ENCODE results near the gene CDH12. TPM values are rescaled to one million over a fixed set of nuclear protein-coding genes. Genes with fewer than 3 reads are reported as not detected.
"Not testable (repeated sequence)": the region's sequence is repeated elsewhere in the genome, so short reads cannot be mapped to it uniquely, and the experiment has no call there.

The CDH12 gene
- total and polyA plus RNA-seq, 4 donors, result 0.02 to 0.33 (median 0.17) TPM; not detected in 1

DNA sequence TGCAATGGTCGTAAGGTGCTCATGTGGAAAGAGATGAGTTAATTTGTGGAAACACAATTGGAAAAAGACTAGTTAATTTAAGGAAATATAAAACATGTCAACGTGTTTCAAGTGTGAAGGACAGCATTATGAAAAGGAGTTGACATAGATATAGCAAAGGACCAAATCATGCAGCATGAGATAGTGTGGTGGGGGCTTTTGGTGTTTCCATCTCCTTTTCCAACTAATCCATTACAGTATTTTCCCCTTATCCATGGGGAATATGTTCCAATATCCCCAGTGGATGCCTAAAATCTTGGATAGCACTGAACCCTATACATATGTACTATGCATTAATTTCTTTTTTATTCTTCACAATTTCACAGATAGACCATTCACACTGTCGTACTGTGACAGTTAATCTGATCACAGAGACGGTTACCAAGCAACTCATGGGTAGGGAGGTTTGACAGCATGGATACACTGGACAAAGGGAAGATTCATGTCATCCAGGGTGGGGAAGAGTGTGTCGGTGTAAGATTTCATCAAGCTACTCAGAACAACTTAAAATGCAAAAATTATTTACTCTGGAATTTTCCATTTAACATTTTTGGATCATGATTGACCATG is 238.6 kb downstream of the CDH12 start (continued):
- TF ChIP-seq, protein P1, sequence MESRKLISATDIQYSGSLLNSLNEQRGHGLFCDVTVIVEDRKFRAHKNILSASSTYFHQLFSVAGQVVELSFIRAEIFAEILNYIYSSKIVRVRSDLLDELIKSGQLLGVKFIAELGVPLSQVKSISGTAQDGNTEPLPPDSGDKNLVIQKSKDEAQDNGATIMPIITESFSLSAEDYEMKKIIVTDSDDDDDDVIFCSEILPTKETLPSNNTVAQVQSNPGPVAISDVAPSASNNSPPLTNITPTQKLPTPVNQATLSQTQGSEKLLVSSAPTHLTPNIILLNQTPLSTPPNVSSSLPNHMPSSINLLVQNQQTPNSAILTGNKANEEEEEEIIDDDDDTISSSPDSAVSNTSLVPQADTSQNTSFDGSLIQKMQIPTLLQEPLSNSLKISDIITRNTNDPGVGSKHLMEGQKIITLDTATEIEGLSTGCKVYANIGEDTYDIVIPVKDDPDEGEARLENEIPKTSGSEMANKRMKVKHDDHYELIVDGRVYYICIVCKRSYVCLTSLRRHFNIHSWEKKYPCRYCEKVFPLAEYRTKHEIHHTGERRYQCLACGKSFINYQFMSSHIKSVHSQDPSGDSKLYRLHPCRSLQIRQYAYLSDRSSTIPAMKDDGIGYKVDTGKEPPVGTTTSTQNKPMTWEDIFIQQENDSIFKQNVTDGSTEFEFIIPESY (IDR thresholded peaks at IDR 0.05), result no peak
- TF ChIP-seq SP1 (IDR thresholded peaks at IDR 0.05) (no peak), NR2F2 (IDR thresholded peaks at IDR 0.05) (no peak), JUND (IDR thresholded peaks at IDR 0.05) (no peak), EGR1 (IDR thresholded peaks at IDR 0.05; ENCODE audit: low read depth in 2 of 2) (no peak)

DNA sequence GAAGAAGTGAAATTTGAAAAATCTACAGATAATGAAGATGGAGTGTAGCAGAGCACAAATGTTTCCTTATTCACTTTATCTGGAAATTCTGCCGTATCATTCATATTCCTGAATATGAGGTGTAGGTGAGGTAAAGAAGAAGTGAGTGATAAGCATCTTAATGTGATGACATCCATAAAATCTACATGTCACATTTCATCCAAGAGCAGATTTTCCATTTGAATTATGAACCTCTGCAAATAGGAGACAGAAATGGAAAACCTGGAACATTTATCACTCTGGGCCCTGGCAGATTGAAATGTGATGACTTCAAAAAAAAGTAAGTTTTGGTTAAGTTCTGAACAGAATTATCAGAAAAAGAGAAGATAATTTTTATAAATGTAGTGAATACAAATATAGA is 240.2 kb downstream of the CDH12 start:
- Histone ChIP-seq H3K36me3 (ENCODE audit: control insufficient read depth in 4 of 4, insufficient read depth in 3 of 4, low read depth in 1 of 4, low read length in 3 of 4) (no peaks in the 10 kb centered on the region), H3K27ac (ENCODE audit: low read depth in 1 of 2, low read length in 2 of 2) (no peak overlapping the region), H3K4me1 (ENCODE audit: control insufficient read depth in 4 of 4, insufficient read depth in 4 of 4, low read length in 3 of 4) (no peaks in the 10 kb centered on the region), H3K9me3 (ENCODE audit: control insufficient read depth in 4 of 4, low read length in 3 of 4) (peaks cover 0 to 5% (median 0%) of the 10 kb centered on the region in 4 donors), H3K9ac (ENCODE audit: low read depth in 1 of 2, low read length in 2 of 2) (no peak overlapping the region), H3K27me3 (ENCODE audit: control insufficient read depth in 4 of 4, insufficient read depth in 4 of 4, low read length in 3 of 4) (peaks cover 0 to 2% (median under 1%) of the 10 kb centered on the region in 4 donors), H3K4me3 (ENCODE audit: low read depth in 1 of 3, low read length in 3 of 3) (no peak overlapping the region)
- TF ChIP-seq HNF4A (conservative IDR thresholded peaks at IDR 0.05) (no peak), FOXA2 (IDR thresholded peaks at IDR 0.05) (no peak), FOXA1 (IDR thresholded peaks at IDR 0.05) (no peak), YY1 (IDR thresholded peaks at IDR 0.05) (no peak), TAF1 (conservative IDR thresholded peaks at IDR 0.05) (no peak)
- TF ChIP-seq, protein P1 (IDR thresholded peaks at IDR 0.05), result no peak
- TF ChIP-seq, protein P2, sequence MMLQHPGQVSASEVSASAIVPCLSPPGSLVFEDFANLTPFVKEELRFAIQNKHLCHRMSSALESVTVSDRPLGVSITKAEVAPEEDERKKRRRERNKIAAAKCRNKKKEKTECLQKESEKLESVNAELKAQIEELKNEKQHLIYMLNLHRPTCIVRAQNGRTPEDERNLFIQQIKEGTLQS (IDR thresholded peaks at IDR 0.05), result no peak
- TF ChIP-seq, protein P3, sequence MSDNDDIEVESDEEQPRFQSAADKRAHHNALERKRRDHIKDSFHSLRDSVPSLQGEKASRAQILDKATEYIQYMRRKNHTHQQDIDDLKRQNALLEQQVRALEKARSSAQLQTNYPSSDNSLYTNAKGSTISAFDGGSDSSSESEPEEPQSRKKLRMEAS (IDR thresholded peaks at IDR 0.05), result no peak
- TF ChIP-seq, protein P4, sequence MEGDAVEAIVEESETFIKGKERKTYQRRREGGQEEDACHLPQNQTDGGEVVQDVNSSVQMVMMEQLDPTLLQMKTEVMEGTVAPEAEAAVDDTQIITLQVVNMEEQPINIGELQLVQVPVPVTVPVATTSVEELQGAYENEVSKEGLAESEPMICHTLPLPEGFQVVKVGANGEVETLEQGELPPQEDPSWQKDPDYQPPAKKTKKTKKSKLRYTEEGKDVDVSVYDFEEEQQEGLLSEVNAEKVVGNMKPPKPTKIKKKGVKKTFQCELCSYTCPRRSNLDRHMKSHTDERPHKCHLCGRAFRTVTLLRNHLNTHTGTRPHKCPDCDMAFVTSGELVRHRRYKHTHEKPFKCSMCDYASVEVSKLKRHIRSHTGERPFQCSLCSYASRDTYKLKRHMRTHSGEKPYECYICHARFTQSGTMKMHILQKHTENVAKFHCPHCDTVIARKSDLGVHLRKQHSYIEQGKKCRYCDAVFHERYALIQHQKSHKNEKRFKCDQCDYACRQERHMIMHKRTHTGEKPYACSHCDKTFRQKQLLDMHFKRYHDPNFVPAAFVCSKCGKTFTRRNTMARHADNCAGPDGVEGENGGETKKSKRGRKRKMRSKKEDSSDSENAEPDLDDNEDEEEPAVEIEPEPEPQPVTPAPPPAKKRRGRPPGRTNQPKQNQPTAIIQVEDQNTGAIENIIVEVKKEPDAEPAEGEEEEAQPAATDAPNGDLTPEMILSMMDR (IDR thresholded peaks at IDR 0.05; ENCODE audit: low read depth, low read length, missing input control), result no peak
- 85% methylated on average over 1 of the region's 1 CpG for WGBS
- no peak for DNase-seq (ENCODE audit: low spot score)

DNA sequence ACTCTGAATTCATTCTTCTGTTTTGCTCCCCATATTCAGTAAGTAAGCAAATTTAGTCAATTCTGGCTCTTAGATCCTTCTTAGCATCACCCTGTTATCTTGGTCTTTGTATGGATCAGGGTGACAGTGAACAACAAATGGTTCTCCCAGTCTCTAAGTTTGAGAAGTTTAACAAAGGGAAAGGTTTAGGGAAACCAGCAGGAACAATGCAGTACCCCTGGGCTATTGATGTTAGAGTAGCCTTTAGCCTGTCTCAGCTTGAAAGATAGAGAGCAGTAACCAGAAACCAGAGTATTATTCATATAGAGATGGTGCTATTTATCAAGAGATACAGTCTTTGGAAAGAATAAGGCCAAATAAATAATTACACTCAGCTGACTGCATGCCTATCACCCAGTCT is 241.8 kb downstream of the CDH12 start:
- no peak overlapping the region for H3K27ac ChIP-seq (ENCODE audit: low read depth in 1 of 2, low read length in 2 of 2)
- TF ChIP-seq, protein P1 (IDR thresholded peaks at IDR 0.05), result no peak
- TF ChIP-seq SP1 (IDR thresholded peaks at IDR 0.05) (no peak), FOXA2 (IDR thresholded peaks at IDR 0.05) (no peak), GABPA (IDR thresholded peaks at IDR 0.05 in 1 of 2, conservative IDR thresholded peaks at IDR 0.05 in 1 of 2) (no peak), HNF4A (conservative IDR thresholded peaks at IDR 0.05) (no peak)
- H3K4me1 ChIP-seq (ENCODE audit: control insufficient read depth in 4 of 4, insufficient read depth in 4 of 4, low read length in 3 of 4), result no peaks in the 10 kb centered on the region
- no peak overlapping the region for H3K4me3 ChIP-seq (ENCODE audit: low read depth in 1 of 3, low read length in 3 of 3)
- DNase-seq (ENCODE audit: low spot score), result no peak
- peaks cover 0 to 5% (median 0%) of the 10 kb centered on the region in 4 donors for H3K9me3 ChIP-seq (ENCODE audit: control insufficient read depth in 4 of 4, low read length in 3 of 4)
- H3K36me3 ChIP-seq (ENCODE audit: control insufficient read depth in 4 of 4, insufficient read depth in 3 of 4, low read depth in 1 of 4, low read length in 3 of 4), result no peaks in the 10 kb centered on the region
- peaks cover 0 to 2% (median 0%) of the 10 kb centered on the region in 4 donors for H3K27me3 ChIP-seq (ENCODE audit: control insufficient read depth in 4 of 4, insufficient read depth in 4 of 4, low read length in 3 of 4)
- H3K9ac ChIP-seq (ENCODE audit: low read depth in 1 of 2, low read length in 2 of 2), result no peak overlapping the region

DNA sequence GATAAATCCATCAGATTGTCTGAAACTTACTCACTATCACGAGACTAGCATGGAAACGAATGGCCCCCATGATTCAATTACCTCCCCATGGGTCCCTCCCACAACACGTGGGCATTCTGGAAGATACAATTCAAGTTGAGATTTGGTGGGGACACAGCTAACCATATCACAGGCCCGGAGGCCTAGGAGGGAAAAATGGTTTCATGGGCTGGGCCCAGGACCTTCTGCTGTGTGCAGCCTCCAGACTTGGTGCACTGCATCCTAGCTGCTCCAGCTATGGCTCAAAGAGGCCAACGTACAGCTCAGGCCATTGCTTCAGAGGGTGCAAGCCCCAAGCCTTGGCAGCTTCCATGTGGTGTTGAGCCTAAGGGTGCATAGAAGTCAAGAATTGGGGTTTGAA is 245.6 kb downstream of the CDH12 start:
- 55% methylated on average over 5 of the region's 5 CpGs for WGBS

More for the DNA sequence above, 245.6 kb downstream of the CDH12 start:
- not testable (repeated sequence) for DNase-seq (ENCODE audit: low spot score); H3K27me3 ChIP-seq (ENCODE audit: control insufficient read depth in 4 of 4, insufficient read depth in 4 of 4, low read length in 3 of 4); H3K4me1 ChIP-seq (ENCODE audit: control insufficient read depth in 4 of 4, insufficient read depth in 4 of 4, low read length in 3 of 4); H3K9me3 ChIP-seq (ENCODE audit: control insufficient read depth in 4 of 4, low read length in 3 of 4); H3K4me3 ChIP-seq (ENCODE audit: low read depth in 1 of 3, low read length in 3 of 3); H3K9ac ChIP-seq (ENCODE audit: low read depth in 1 of 2, low read length in 2 of 2); H3K27ac ChIP-seq (ENCODE audit: low read depth in 1 of 2, low read length in 2 of 2); H3K36me3 ChIP-seq (ENCODE audit: control insufficient read depth in 4 of 4, insufficient read depth in 3 of 4, low read depth in 1 of 4, low read length in 3 of 4)
